HepG2 (cell line): ENCODE measurements around the gene EPB41L1. TPM values are rescaled to one million over a fixed set of nuclear protein-coding genes. Genes with fewer than 3 reads are reported as not detected.

ENCODE experiments used
- ARHGAP35 ChIP-seq: sonication (generic); formaldehyde crosslinking; IDR thresholded peaks from 2 replicates; pipeline ENCODE4 v1.9.0; 2022; ENCODE audit warnings: mild to moderate bottlenecking, inconsistent platforms, moderate library complexity, missing genetic modification reagents, borderline replicate concordance
- ERF ChIP-seq: IDR thresholded peaks from 2 replicates; pipeline ENCODE4 v1.6.1; 2018; ENCODE audit warnings: missing biosample characterization, missing genetic modification reagents
- HDAC2 ChIP-seq: sonication (generic); formaldehyde crosslinking; IDR thresholded peaks from 2 replicates; pipeline ENCODE4 v1.4.0; 2020; ENCODE audit warnings: missing genetic modification reagents
- MTA1 ChIP-seq: sonication (generic); formaldehyde crosslinking; IDR thresholded peaks from 2 replicates; pipeline ENCODE4 v1.4.0; 2020; ENCODE audit warnings: missing genetic modification reagents, mild to moderate bottlenecking, borderline replicate concordance
- NR1H2 ChIP-seq: sonication (generic); formaldehyde crosslinking; IDR thresholded peaks from 2 replicates; pipeline ENCODE4 v1.8.1; 2022; ENCODE audit warnings: low read depth, missing genetic modification reagents, borderline replicate concordance
- PCBP2 ChIP-seq: fragments of 200-400 bp; formaldehyde crosslinking; optimal IDR thresholded peaks from 2 replicates; pipeline ENCODE3; 2018; ENCODE audit warnings: low read length, low read depth; ENCODE audit not compliant: poor library complexity, severe bottlenecking
- PITX1 ChIP-seq: sonication (generic); formaldehyde crosslinking; IDR thresholded peaks from 2 replicates; pipeline ENCODE4 v1.5.1; 2020; ENCODE audit warnings: mild to moderate bottlenecking, missing genetic modification reagents
- ZFX ChIP-seq: sonication (generic); formaldehyde crosslinking; IDR thresholded peaks from 2 replicates; pipeline ENCODE4 v1.4.0; 2020; ENCODE audit warnings: mild to moderate bottlenecking, low read depth, missing genetic modification reagents, moderate library complexity
- ZNF256 ChIP-seq: sonication (generic); formaldehyde crosslinking; conservative IDR thresholded peaks from 2 replicates; pipeline ENCODE4 v1.4.0; 2020; ENCODE audit warnings: missing genetic modification reagents
- ZNF263 ChIP-seq: sonication (generic); formaldehyde crosslinking; IDR thresholded peaks from 2 replicates; pipeline ENCODE4 v1.4.0; 2020; ENCODE audit warnings: missing genetic modification reagents
- ZNF33A ChIP-seq: sonication (generic); formaldehyde crosslinking; IDR thresholded peaks from 2 replicates; pipeline ENCODE4 v1.5.1; 2020; ENCODE audit warnings: missing genetic modification reagents, mild to moderate bottlenecking, moderate library complexity, borderline replicate concordance
- ZNF775 ChIP-seq: sonication (generic); formaldehyde crosslinking; IDR thresholded peaks from 2 replicates; pipeline ENCODE4 v1.4.0; 2020; ENCODE audit warnings: missing genetic modification reagents, mild to moderate bottlenecking, moderate library complexity, borderline replicate concordance
- polyA plus RNA-seq, 8 experiments: library from polyadenylated mRNA; depleted of rRNA in 3 of 8; stranded (reverse) in 7 of 8; unstranded in 1 of 8; fragments of >200 nt; fragmentation: Illumina TruSeq in 4 of 8; extraction: Trizol in 4 of 8; gene quantifications; 2 replicates each; pipeline versions ENCODE4 v1.2.1 to v1.2.3, GENCODE V29; 2011 to 2016; ENCODE audit warnings: low read depth in 4 of 8, missing spikeins in 1 of 8, mixed read lengths in 1 of 8; ENCODE audit not compliant: insufficient read depth in 1 of 8
- total RNA-seq, 5 experiments: library from RNA; depleted of rRNA; stranded (reverse); fragments of >200 nt; fragmentation: Illumina TruSeq; extraction: Trizol; gene quantifications; 2 replicates each; pipeline ENCODE4 v1.2.3, GENCODE V29; 2016; ENCODE audit warnings: low read depth in 1 of 5
- TF ChIP-seq, protein P1 (sequence below): sonication (generic); formaldehyde crosslinking; IDR thresholded peaks from 2 replicates; pipeline ENCODE4 v1.5.1; 2020; ENCODE audit warnings: mild to moderate bottlenecking, missing genetic modification reagents, moderate library complexity
- TF ChIP-seq, protein P2 (sequence below): sonication (generic); formaldehyde crosslinking; IDR thresholded peaks from 2 replicates; pipeline ENCODE4 v1.4.0; 2020; ENCODE audit warnings: missing genetic modification reagents
- TF ChIP-seq, protein P3 (sequence below): sonication (generic); formaldehyde crosslinking; conservative IDR thresholded peaks from 2 replicates; pipeline ENCODE4 v1.4.0; 2020; ENCODE audit warnings: mild to moderate bottlenecking, missing genetic modification reagents, moderate library complexity
- TF ChIP-seq, protein P4 (sequence below): sonication (generic); formaldehyde crosslinking; IDR thresholded peaks from 2 replicates; pipeline ENCODE4 v1.5.0; 2020; ENCODE audit warnings: mild to moderate bottlenecking, missing genetic modification reagents

EPB41L1 gene
- total and polyA plus RNA-seq, 2 of the 13 experiments (the other 11 are each of a cell fraction or from before 2014, with no cell fraction given) = 16.7 to 39.0 TPM

DNA sequence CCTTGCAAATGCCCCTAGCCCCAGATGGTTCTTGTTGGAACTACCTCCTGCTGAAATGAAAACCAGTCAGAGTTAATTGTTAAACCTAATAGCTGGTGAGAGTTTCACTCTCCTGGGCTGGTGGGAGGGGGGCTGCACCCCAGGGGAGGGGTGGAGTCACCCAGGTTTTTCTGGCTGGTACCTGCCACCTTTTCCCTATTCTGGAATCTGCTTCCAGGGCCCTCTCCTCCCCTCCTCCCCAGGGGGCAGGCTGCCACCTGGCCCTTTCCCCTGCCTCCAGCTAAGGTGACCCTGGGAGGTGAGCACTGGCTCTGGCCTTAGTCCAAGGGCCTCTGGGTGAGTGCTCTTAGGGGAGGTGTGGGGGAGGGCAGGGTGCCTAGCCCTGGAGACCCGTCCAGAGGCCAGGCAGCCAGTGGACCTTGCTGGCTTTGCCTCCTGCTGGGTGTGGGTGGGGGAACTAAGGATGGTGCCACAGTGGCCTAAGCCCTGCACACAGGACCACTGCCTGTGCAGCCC lies 48.8 kb upstream of the EPB41L1 start (continued):
- TF ChIP-seq, protein P1, sequence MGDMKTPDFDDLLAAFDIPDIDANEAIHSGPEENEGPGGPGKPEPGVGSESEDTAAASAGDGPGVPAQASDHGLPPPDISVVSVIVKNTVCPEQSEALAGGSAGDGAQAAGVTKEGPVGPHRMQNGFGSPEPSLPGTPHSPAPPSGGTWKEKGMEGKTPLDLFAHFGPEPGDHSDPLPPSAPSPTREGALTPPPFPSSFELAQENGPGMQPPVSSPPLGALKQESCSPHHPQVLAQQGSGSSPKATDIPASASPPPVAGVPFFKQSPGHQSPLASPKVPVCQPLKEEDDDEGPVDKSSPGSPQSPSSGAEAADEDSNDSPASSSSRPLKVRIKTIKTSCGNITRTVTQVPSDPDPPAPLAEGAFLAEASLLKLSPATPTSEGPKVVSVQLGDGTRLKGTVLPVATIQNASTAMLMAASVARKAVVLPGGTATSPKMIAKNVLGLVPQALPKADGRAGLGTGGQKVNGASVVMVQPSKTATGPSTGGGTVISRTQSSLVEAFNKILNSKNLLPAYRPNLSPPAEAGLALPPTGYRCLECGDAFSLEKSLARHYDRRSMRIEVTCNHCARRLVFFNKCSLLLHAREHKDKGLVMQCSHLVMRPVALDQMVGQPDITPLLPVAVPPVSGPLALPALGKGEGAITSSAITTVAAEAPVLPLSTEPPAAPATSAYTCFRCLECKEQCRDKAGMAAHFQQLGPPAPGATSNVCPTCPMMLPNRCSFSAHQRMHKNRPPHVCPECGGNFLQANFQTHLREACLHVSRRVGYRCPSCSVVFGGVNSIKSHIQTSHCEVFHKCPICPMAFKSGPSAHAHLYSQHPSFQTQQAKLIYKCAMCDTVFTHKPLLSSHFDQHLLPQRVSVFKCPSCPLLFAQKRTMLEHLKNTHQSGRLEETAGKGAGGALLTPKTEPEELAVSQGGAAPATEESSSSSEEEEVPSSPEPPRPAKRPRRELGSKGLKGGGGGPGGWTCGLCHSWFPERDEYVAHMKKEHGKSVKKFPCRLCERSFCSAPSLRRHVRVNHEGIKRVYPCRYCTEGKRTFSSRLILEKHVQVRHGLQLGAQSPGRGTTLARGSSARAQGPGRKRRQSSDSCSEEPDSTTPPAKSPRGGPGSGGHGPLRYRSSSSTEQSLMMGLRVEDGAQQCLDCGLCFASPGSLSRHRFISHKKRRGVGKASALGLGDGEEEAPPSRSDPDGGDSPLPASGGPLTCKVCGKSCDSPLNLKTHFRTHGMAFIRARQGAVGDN (CRISPR knock-in tag) = peak; percentile 38
- TF ChIP-seq MTA1 (CRISPR knock-in tag) = peak; percentile 50; the same call in 1 of the 2 replicates
- TF ChIP-seq ZNF263 (CRISPR knock-in tag) = peak; percentile 82
- 0 out of 2 replicates have a peak, but pooled peaks have one; percentile 18 for TF ChIP-seq ARHGAP35 (CRISPR knock-in tag)
- TF ChIP-seq PCBP2 = no peak
- TF ChIP-seq, protein P2, sequence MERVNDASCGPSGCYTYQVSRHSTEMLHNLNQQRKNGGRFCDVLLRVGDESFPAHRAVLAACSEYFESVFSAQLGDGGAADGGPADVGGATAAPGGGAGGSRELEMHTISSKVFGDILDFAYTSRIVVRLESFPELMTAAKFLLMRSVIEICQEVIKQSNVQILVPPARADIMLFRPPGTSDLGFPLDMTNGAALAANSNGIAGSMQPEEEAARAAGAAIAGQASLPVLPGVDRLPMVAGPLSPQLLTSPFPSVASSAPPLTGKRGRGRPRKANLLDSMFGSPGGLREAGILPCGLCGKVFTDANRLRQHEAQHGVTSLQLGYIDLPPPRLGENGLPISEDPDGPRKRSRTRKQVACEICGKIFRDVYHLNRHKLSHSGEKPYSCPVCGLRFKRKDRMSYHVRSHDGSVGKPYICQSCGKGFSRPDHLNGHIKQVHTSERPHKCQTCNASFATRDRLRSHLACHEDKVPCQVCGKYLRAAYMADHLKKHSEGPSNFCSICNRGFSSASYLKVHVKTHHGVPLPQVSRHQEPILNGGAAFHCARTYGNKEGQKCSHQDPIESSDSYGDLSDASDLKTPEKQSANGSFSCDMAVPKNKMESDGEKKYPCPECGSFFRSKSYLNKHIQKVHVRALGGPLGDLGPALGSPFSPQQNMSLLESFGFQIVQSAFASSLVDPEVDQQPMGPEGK (CRISPR knock-in tag) = peak; percentile 55; the same call in 1 of the 2 replicates
- TF ChIP-seq, protein P3, sequence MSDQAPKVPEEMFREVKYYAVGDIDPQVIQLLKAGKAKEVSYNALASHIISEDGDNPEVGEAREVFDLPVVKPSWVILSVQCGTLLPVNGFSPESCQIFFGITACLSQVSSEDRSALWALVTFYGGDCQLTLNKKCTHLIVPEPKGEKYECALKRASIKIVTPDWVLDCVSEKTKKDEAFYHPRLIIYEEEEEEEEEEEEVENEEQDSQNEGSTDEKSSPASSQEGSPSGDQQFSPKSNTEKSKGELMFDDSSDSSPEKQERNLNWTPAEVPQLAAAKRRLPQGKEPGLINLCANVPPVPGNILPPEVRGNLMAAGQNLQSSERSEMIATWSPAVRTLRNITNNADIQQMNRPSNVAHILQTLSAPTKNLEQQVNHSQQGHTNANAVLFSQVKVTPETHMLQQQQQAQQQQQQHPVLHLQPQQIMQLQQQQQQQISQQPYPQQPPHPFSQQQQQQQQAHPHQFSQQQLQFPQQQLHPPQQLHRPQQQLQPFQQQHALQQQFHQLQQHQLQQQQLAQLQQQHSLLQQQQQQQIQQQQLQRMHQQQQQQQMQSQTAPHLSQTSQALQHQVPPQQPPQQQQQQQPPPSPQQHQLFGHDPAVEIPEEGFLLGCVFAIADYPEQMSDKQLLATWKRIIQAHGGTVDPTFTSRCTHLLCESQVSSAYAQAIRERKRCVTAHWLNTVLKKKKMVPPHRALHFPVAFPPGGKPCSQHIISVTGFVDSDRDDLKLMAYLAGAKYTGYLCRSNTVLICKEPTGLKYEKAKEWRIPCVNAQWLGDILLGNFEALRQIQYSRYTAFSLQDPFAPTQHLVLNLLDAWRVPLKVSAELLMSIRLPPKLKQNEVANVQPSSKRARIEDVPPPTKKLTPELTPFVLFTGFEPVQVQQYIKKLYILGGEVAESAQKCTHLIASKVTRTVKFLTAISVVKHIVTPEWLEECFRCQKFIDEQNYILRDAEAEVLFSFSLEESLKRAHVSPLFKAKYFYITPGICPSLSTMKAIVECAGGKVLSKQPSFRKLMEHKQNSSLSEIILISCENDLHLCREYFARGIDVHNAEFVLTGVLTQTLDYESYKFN (CRISPR knock-in tag) = 0 out of 2 replicates have a peak, but pooled peaks have one; percentile 21
- no peak for TF ChIP-seq ERF (CRISPR knock-in tag)
- TF ChIP-seq, protein P4, sequence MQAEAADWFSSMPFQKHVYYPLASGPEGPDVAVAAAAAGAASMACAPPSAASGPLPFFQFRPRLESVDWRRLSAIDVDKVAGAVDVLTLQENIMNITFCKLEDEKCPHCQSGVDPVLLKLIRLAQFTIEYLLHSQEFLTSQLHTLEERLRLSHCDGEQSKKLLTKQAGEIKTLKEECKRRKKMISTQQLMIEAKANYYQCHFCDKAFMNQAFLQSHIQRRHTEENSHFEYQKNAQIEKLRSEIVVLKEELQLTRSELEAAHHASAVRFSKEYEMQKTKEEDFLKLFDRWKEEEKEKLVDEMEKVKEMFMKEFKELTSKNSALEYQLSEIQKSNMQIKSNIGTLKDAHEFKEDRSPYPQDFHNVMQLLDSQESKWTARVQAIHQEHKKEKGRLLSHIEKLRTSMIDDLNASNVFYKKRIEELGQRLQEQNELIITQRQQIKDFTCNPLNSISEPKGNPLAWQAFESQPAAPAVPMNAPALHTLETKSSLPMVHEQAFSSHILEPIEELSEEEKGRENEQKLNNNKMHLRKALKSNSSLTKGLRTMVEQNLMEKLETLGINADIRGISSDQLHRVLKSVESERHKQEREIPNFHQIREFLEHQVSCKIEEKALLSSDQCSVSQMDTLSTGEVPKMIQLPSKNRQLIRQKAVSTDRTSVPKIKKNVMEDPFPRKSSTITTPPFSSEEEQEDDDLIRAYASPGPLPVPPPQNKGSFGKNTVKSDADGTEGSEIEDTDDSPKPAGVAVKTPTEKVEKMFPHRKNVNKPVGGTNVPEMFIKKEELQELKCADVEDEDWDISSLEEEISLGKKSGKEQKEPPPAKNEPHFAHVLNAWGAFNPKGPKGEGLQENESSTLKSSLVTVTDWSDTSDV (CRISPR knock-in tag) = no peak
- no peak for TF ChIP-seq ZNF33A (CRISPR knock-in tag)
- TF ChIP-seq ZNF256 (CRISPR knock-in tag) = no peak
- no peak for TF ChIP-seq NR1H2 (CRISPR knock-in tag)
- peak; percentile 13; the same call in 1 of the 2 replicates for TF ChIP-seq ZFX (CRISPR knock-in tag)
- TF ChIP-seq ZNF775 (CRISPR knock-in tag) = no peak
- TF ChIP-seq HDAC2 = no peak
- TF ChIP-seq PITX1 (CRISPR knock-in tag) = 0 out of 2 replicates have a peak, but pooled peaks have one; percentile 6
